ENCODE data around the gene PCGF1.

The PCGF1 gene

GRCh38 chr2:74551530-74551929 is 44.0 kb upstream of the PCGF1 start:
- H3K27ac ChIP-seq (ENCODE audit: poor library complexity, severe bottlenecking) = no peak overlapping the region
- peaks cover 6% of the 10 kb centered on the region for H3K4me1 ChIP-seq (ENCODE audit: insufficient read depth, poor library complexity, severe bottlenecking)
- DNase-seq (ENCODE audit: low spot score) (no peak), ATAC-seq (ENCODE audit: low read depth) (no peak)
- no peak overlapping the region for H3K4me3 ChIP-seq (ENCODE audit: severe bottlenecking)
- TF ChIP-seq, protein P1, sequence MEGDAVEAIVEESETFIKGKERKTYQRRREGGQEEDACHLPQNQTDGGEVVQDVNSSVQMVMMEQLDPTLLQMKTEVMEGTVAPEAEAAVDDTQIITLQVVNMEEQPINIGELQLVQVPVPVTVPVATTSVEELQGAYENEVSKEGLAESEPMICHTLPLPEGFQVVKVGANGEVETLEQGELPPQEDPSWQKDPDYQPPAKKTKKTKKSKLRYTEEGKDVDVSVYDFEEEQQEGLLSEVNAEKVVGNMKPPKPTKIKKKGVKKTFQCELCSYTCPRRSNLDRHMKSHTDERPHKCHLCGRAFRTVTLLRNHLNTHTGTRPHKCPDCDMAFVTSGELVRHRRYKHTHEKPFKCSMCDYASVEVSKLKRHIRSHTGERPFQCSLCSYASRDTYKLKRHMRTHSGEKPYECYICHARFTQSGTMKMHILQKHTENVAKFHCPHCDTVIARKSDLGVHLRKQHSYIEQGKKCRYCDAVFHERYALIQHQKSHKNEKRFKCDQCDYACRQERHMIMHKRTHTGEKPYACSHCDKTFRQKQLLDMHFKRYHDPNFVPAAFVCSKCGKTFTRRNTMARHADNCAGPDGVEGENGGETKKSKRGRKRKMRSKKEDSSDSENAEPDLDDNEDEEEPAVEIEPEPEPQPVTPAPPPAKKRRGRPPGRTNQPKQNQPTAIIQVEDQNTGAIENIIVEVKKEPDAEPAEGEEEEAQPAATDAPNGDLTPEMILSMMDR (IDR thresholded peaks at IDR 0.05; ENCODE audit: poor library complexity, severe bottlenecking) = no peak
- no peaks in the 10 kb centered on the region for H3K36me3 ChIP-seq (ENCODE audit: low read depth)
- H3K27me3 ChIP-seq (ENCODE audit: insufficient read depth, poor library complexity, severe bottlenecking) = no peaks in the 10 kb centered on the region
- H3K9me3 ChIP-seq (ENCODE audit: severe bottlenecking) = no peaks in the 10 kb centered on the region

DNA sequence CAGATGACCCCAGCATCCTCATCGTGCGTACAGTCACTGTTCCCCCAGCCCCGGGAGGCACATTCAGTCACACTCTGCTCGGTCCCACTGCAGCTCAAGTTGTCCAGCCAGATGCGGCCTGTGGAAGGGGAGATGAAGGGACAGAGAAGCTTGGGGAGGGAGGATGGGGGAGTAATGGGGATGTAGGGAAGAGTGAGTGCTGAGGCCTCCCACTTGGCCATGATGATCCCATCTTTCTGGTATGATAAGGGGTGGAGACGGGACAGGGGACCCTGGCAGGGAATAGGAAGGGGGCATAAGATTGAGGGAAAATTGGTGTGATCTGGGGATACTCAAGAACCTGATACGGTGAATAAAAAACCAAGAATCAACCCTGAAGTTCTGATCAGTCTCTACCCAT is 42.7 kb upstream of the PCGF1 start:
- no peak for ATAC-seq (ENCODE audit: low read depth)
- Histone ChIP-seq H3K27ac (ENCODE audit: poor library complexity, severe bottlenecking) (no peak overlapping the region), H3K4me3 (ENCODE audit: severe bottlenecking) (no peak overlapping the region), H3K4me1 (ENCODE audit: insufficient read depth, poor library complexity, severe bottlenecking) (peaks cover 6% of the 10 kb centered on the region), H3K27me3 (ENCODE audit: insufficient read depth, poor library complexity, severe bottlenecking) (no peaks in the 10 kb centered on the region), H3K9me3 (ENCODE audit: severe bottlenecking) (no peaks in the 10 kb centered on the region), H3K36me3 (ENCODE audit: low read depth) (no peaks in the 10 kb centered on the region)
- TF ChIP-seq, protein P1 (IDR thresholded peaks at IDR 0.05; ENCODE audit: poor library complexity, severe bottlenecking) = no peak
- no peak for DNase-seq (ENCODE audit: low spot score)

DNA sequence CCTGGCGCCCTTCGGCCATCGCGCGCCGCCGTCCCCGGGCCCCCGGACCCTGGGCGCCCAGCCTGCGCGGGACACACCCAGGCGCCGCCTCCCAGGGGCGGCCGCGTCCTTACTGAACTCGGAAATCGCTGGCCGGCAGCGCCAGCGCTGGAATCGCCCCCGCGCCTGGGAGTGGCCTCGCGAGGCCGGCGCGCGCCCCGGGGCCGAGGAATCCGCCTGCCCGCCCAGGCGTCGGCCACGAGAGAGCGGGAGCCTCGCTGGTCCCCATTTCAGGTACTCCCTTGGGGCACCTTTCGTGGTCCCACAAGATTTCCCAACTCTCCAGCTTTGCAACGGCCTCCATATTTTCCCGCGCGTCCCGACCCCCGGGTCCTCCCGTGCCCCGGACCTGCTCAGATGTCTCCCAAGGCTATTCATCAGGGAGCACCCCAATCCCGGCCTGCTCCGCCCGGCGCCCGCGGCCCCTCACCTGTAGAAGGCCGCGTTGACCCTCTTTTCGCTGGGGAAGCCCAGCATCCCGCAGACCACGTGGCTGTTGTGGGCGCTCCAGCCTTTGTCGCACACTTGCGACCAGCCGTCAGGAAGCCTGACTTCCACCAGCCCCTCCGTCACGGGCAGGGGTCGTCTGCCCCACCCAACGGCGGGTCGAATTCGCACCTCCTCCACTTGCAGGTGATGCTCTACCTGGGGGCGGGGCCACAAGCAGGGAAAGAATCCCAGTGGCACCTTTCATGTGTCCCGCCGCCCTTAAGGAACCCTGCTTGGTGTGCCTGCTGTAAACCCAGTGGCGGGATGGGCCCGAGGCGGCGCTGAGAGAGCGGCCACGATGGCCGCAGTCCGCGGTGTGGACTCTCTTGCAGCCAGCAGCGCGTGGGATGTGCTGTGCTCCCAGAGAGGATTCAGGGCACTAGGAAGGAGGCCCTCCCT is 41.7 kb upstream of the PCGF1 start:
- Histone ChIP-seq H3K27me3 (ENCODE audit: insufficient read depth, poor library complexity, severe bottlenecking) (no peaks in the 10 kb centered on the region), H3K27ac (ENCODE audit: poor library complexity, severe bottlenecking) (peak overlapping the region; percentile 33), H3K9me3 (ENCODE audit: severe bottlenecking) (no peaks in the 10 kb centered on the region), H3K4me3 (ENCODE audit: severe bottlenecking) (peak overlapping the region; percentile 49), H3K4me1 (ENCODE audit: insufficient read depth, poor library complexity, severe bottlenecking) (peaks cover 6% of the 10 kb centered on the region), H3K36me3 (ENCODE audit: low read depth) (no peaks in the 10 kb centered on the region)
- DNase-seq (ENCODE audit: low spot score) = no peak
- TF ChIP-seq, protein P1 (IDR thresholded peaks at IDR 0.05; ENCODE audit: poor library complexity, severe bottlenecking) = no peak
- ATAC-seq (ENCODE audit: low read depth) = peak; percentile 83

DNA sequence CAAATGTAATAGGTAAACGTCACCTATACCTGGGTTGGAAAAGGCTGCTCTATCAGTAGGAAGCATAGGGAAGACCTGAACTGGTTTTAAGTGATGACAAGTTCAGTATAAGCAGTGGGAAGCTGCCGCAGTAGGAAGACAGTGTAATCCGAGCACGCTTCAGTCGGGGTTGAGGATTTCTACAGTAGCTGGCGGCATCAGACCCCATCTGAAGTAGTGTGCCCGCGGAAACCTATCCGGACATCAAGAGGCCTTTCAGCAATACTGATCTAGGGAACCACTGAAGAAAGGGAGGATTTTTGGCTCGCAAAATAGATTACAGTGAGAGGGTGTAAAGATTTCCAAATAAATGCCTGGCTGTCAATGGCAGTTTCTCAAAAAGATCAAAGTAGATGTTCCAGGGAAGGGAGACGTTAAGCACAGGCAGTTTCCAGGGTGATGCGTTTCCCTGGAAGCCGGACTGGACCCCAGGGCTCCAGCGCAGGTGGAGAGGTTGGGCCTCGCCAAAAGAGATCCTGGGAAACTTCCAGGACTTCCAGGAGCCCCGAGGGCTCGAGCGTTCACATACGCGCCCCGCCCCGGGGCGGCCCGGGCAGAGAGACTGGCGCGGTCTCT is 40.9 kb upstream of the PCGF1 start:
- Histone ChIP-seq H3K36me3 (ENCODE audit: low read depth) (no peaks in the 10 kb centered on the region), H3K4me3 (ENCODE audit: severe bottlenecking) (peak overlapping the region; percentile 49), H3K27ac (ENCODE audit: poor library complexity, severe bottlenecking) (peak overlapping the region; percentile 33), H3K4me1 (ENCODE audit: insufficient read depth, poor library complexity, severe bottlenecking) (peaks cover 6% of the 10 kb centered on the region), H3K9me3 (ENCODE audit: severe bottlenecking) (no peaks in the 10 kb centered on the region), H3K27me3 (ENCODE audit: insufficient read depth, poor library complexity, severe bottlenecking) (no peaks in the 10 kb centered on the region)
- no peak for DNase-seq (ENCODE audit: low spot score)
- no peak for ATAC-seq (ENCODE audit: low read depth)
- TF ChIP-seq, protein P1 (IDR thresholded peaks at IDR 0.05; ENCODE audit: poor library complexity, severe bottlenecking) = no peak

Data from RWPE2 (cell line).